Karpas-422 (cell line): ENCODE measurements around the gene DPPA3. TPM values are rescaled to one million over a fixed set of nuclear protein-coding genes. Genes with fewer than 3 reads are reported as not detected.

Experiments
- DNase-seq: peaks from one replicate; pipeline ENCODE4 v3.0.0-alpha.2; 2015
- H2AFZ ChIP-seq: fragments of 200-600 bp; sonication (generic); 2 replicates; pipeline ENCODE4 v1.6.1; 2014; ENCODE audit warnings: antibody characterized with exemption, low read length, mixed read lengths
- H3K27ac ChIP-seq: fragments of 200-600 bp; sonication (generic); 2 replicates; pipeline ENCODE4 v1.5.1; 2014; ENCODE audit warnings: mild to moderate bottlenecking, low read length, moderate library complexity
- H3K27me3 ChIP-seq: fragments of 200-600 bp; sonication (generic); 2 replicates; pipeline ENCODE4 v1.6.1; 2014; ENCODE audit warnings: low read length, mixed read lengths
- H3K36me3 ChIP-seq: fragments of 200-600 bp; sonication (generic); 2 replicates; pipeline ENCODE4 v1.6.1; 2014; ENCODE audit warnings: low read length, mixed read lengths; ENCODE audit not compliant: insufficient read depth
- H3K4me1 ChIP-seq: fragments of 200-600 bp; sonication (generic); 2 replicates; pipeline ENCODE4 v1.6.1; 2014; ENCODE audit warnings: mild to moderate bottlenecking, low read length, mixed read lengths
- H3K4me2 ChIP-seq: fragments of 200-600 bp; sonication (generic); 2 replicates; pipeline ENCODE4 v1.6.1; 2014; ENCODE audit warnings: low read length, low read depth, mild to moderate bottlenecking; ENCODE audit not compliant: poor library complexity, severe bottlenecking
- H3K4me3 ChIP-seq: fragments of 200-600 bp; sonication (generic); 2 replicates; pipeline ENCODE4 v1.5.1; 2014; ENCODE audit warnings: mild to moderate bottlenecking, antibody characterized with exemption, low read length, mixed read lengths
- H3K79me2 ChIP-seq: fragments of 200-600 bp; sonication (generic); 2 replicates; pipeline ENCODE4 v1.6.1; 2014; ENCODE audit warnings: mild to moderate bottlenecking, low read length, mixed read lengths
- H3K9ac ChIP-seq: fragments of 200-600 bp; sonication (generic); 2 replicates; pipeline ENCODE4 v1.6.0; 2014; ENCODE audit warnings: low read length
- H3K9me2 ChIP-seq: fragments of 200-600 bp; sonication (generic), shearing (Covaris generic); replicated peaks from 2 replicates; pipeline ENCODE4 v1.6.0; 2014; ENCODE audit warnings: mild to moderate bottlenecking, low read length, moderate library complexity; ENCODE audit not compliant: insufficient read depth
- H3K9me3 ChIP-seq: fragments of 300-700, 200-600 bp; sonication (generic); 2 replicates; pipeline ENCODE4 v1.6.1; 2014; ENCODE audit warnings: low read length, mixed read lengths
- H4K20me1 ChIP-seq: fragments of 200-600 bp; sonication (generic); 2 replicates; pipeline ENCODE4 v1.6.1; 2014; ENCODE audit warnings: mild to moderate bottlenecking, antibody characterized with exemption, low read length, low read depth; ENCODE audit not compliant: insufficient read depth
- total RNA-seq: library from RNA; depleted of rRNA; stranded (reverse); fragments of >200 nt; shearing (Covaris generic); gene quantifications from 2 replicates; pipeline ENCODE4 v1.2.3, GENCODE V29; 2014; ENCODE audit warnings: low replicate concordance

DPPA3 gene
- total RNA-seq, 1 experiment from 2014 or later = not detected

- Histone ChIP-seq H3K4me3 (no peak overlapping the region), H3K79me2 (no peaks in the 10 kb centered on the region), H2AFZ (no peak overlapping the region), H3K27me3 (no peaks in the 10 kb centered on the region), H4K20me1 (no peaks in the 10 kb centered on the region), H3K4me2 (no peak overlapping the region), H3K9me2 (no peaks in the 10 kb centered on the region), H3K27ac (no peak overlapping the region), H3K9me3 (no peaks in the 10 kb centered on the region), H3K36me3 (no peaks in the 10 kb centered on the region), H3K4me1 (no peaks in the 10 kb centered on the region), H3K9ac (no peak overlapping the region)
- peak; percentile 22 for DNase-seq
Observed at GRCh38 chr12:7679251-7680045, 31.8 kb upstream of the DPPA3 start.

GRCh38 chr12:7681535-7681934 lies 29.7 kb upstream of the DPPA3 start:
- Histone ChIP-seq H3K4me3 (no peak overlapping the region), H3K9ac (no peak overlapping the region), H3K27ac (no peak overlapping the region), H3K9me2 (no peaks in the 10 kb centered on the region), H3K79me2 (no peaks in the 10 kb centered on the region), H4K20me1 (no peaks in the 10 kb centered on the region), H3K9me3 (no peaks in the 10 kb centered on the region), H3K27me3 (no peaks in the 10 kb centered on the region), H3K4me1 (no peaks in the 10 kb centered on the region), H3K36me3 (no peaks in the 10 kb centered on the region), H3K4me2 (no peak overlapping the region), H2AFZ (no peak overlapping the region)
- no peak for DNase-seq

- H3K27me3 ChIP-seq = no peaks in the 10 kb centered on the region
- no peaks in the 10 kb centered on the region for H3K4me1 ChIP-seq
- H3K9me2 ChIP-seq = no peaks in the 10 kb centered on the region
- DNase-seq = no peak
- H4K20me1 ChIP-seq = no peaks in the 10 kb centered on the region
- H3K36me3 ChIP-seq = no peaks in the 10 kb centered on the region
- no peaks in the 10 kb centered on the region for H3K79me2 ChIP-seq
- H3K9me3 ChIP-seq = no peaks in the 10 kb centered on the region
- no peak overlapping the region for H3K4me3 ChIP-seq
- H3K9ac ChIP-seq = no peak overlapping the region
- H3K27ac ChIP-seq = no peak overlapping the region
- no peak overlapping the region for H2AFZ ChIP-seq
- no peak overlapping the region for H3K4me2 ChIP-seq
Observed at GRCh38 chr12:7693793-7694192, 17.4 kb upstream of the DPPA3 start.

- Histone ChIP-seq H3K27ac (no peak overlapping the region), H4K20me1 (no peaks in the 10 kb centered on the region), H3K9me3 (no peaks in the 10 kb centered on the region), H3K4me1 (no peaks in the 10 kb centered on the region), H3K9ac (no peak overlapping the region), H3K4me3 (no peak overlapping the region), H3K27me3 (no peaks in the 10 kb centered on the region), H3K9me2 (no peaks in the 10 kb centered on the region), H3K36me3 (no peaks in the 10 kb centered on the region), H3K79me2 (no peaks in the 10 kb centered on the region), H2AFZ (no peak overlapping the region), H3K4me2 (no peak overlapping the region)
- no peak for DNase-seq
Observed at GRCh38 chr12:7694556-7695236, 16.5 kb upstream of the DPPA3 start.

- no peaks in the 10 kb centered on the region for H3K27me3 ChIP-seq
- H3K27ac ChIP-seq = no peak overlapping the region
- no peaks in the 10 kb centered on the region for H4K20me1 ChIP-seq
- no peaks in the 10 kb centered on the region for H3K36me3 ChIP-seq
- no peak overlapping the region for H3K9ac ChIP-seq
- no peak overlapping the region for H3K4me3 ChIP-seq
- H3K4me2 ChIP-seq = no peak overlapping the region
- no peaks in the 10 kb centered on the region for H3K79me2 ChIP-seq
- H3K4me1 ChIP-seq = no peaks in the 10 kb centered on the region
- DNase-seq = no peak
- H3K9me2 ChIP-seq = no peaks in the 10 kb centered on the region
- H3K9me3 ChIP-seq = no peaks in the 10 kb centered on the region
- no peak overlapping the region for H2AFZ ChIP-seq
Observed at GRCh38 chr12:7695237-7695560, 16.0 kb upstream of the DPPA3 start.

GRCh38 chr12:7695566-7696197 lies 15.6 kb upstream of the DPPA3 start, which contains the start of gene GDF3:
Gene GDF3, minus strand, starts transcription at chr12:7695775. Its CDS starts 47 bp downstream, at chr12:7695728.
- no peak within 1 kb of the TSS for H3K4me2 ChIP-seq
- DNase-seq = no peak
- H3K9ac ChIP-seq = no peak within 1 kb of the TSS
- H3K27me3 ChIP-seq = no peaks in the 10 kb centered on the region
- H3K9me3 ChIP-seq = no peaks in the 10 kb centered on the region
- no peaks in the 10 kb centered on the region for H3K36me3 ChIP-seq
- H3K9me2 ChIP-seq = no peaks in the 10 kb centered on the region
- no peaks in the 10 kb centered on the region for H4K20me1 ChIP-seq
- no peak within 1 kb of the TSS for H3K27ac ChIP-seq
- H3K79me2 ChIP-seq = no peaks in the 10 kb centered on the region
- no peak within 1 kb of the TSS for H2AFZ ChIP-seq
- no peaks in the 10 kb centered on the region for H3K4me1 ChIP-seq
- H3K4me3 ChIP-seq = no peak within 1 kb of the TSS

DNA sequence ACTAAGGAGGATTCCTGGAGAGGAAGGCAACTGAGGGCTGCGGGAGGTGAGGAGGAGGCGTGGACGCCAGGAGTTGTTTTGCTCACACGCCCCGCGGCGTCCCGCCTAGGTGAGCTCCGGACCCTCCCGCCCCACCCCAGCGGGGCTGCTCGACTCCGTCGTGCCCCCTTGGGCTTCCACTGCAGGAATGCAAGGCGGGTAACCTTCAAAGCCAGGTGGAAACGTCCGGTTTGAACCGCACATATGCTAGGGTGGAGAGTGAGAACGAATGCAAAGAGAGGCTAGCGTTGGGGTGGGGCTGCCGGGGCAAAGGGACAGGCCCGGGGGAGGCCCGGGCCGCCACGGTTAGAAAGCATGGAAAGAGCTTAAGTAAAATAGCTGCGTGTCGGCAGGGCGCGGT lies 5.4 kb upstream of the DPPA3 start:
- Histone ChIP-seq H3K9me3 (no peaks in the 10 kb centered on the region), H3K36me3 (no peaks in the 10 kb centered on the region), H3K4me2 (no peak overlapping the region), H3K4me3 (no peak overlapping the region), H3K79me2 (no peaks in the 10 kb centered on the region), H3K9me2 (no peaks in the 10 kb centered on the region), H3K27me3 (no peaks in the 10 kb centered on the region), H2AFZ (no peak overlapping the region), H3K4me1 (no peaks in the 10 kb centered on the region), H4K20me1 (no peaks in the 10 kb centered on the region), H3K27ac (no peak overlapping the region), H3K9ac (no peak overlapping the region)
- no peak for DNase-seq

GRCh38 chr12:7709969-7710675 lies 1.1 kb upstream of the DPPA3 start:
- DNase-seq = no peak
- Histone ChIP-seq H3K4me2 (no peak overlapping the region), H3K36me3 (no peaks in the 10 kb centered on the region), H2AFZ (no peak overlapping the region), H3K4me1 (no peaks in the 10 kb centered on the region), H3K4me3 (no peak overlapping the region), H3K9me2 (no peaks in the 10 kb centered on the region), H3K27me3 (no peaks in the 10 kb centered on the region), H3K79me2 (no peaks in the 10 kb centered on the region), H3K9me3 (no peaks in the 10 kb centered on the region), H3K27ac (no peak overlapping the region), H3K9ac (no peak overlapping the region), H4K20me1 (no peaks in the 10 kb centered on the region)
